K562 (cell line): ENCODE results near the gene CDC37. TPM values are rescaled to one million over a fixed set of nuclear protein-coding genes. Genes with fewer than 3 reads are reported as not detected.

Experiments used
- KLF6 ChIP-seq: fragments of 250-450 bp; sonication (Bioruptor Pico); IDR thresholded peaks from 2 replicates; pipeline ENCODE4 v1.4.0; 2020; ENCODE audit warnings: mild to moderate bottlenecking, moderate library complexity, borderline replicate concordance
- NCOA2 ChIP-seq, 2 experiments: fragments of 450-650 bp; IDR thresholded peaks; 2 replicates each; pipeline ENCODE4 v1.6.1; 2018; ENCODE audit warnings: mild to moderate bottlenecking in 2 of 2, moderate library complexity in 1 of 2; ENCODE audit not compliant: partially characterized antibody in 2 of 2
- SMAD1 ChIP-seq: fragments of 150-350 bp; IDR thresholded peaks from 2 replicates; pipeline ENCODE4 v1.6.1; 2014; ENCODE audit warnings: low read length, low read depth; ENCODE audit not compliant: partially characterized antibody
- SREBF1 ChIP-seq: fragments of 150-350 bp; IDR thresholded peaks from 2 replicates; pipeline ENCODE4 v1.6.1; 2014; ENCODE audit warnings: antibody characterized with exemption, low read depth, low read length, borderline replicate concordance
- TAF9B ChIP-seq: fragments of 450-650 bp; IDR thresholded peaks from 2 replicates; pipeline ENCODE4 v1.6.1; 2018; ENCODE audit warnings: mild to moderate bottlenecking; ENCODE audit not compliant: partially characterized antibody
- YY1 ChIP-seq, 3 experiments: IDR thresholded peaks; 2 replicates each; pipeline ENCODE4 v1.6.1; 2011; ENCODE audit warnings: low read length in 2 of 3, mild to moderate bottlenecking in 2 of 3, moderate library complexity in 2 of 3, borderline replicate concordance in 1 of 3, control low read depth in 1 of 3, low read depth in 1 of 3; ENCODE audit not compliant: insufficient read depth in 3 of 3, insufficient replicate concordance in 2 of 3, control insufficient read depth in 1 of 3, insufficient read length in 1 of 3; ENCODE audit errors: extremely low read depth in 1 of 3
- ZBED1 ChIP-seq: IDR thresholded peaks from 2 replicates; pipeline ENCODE4 v1.6.1; 2014
- ZNF507 ChIP-seq: conservative IDR thresholded peaks from 2 replicates; pipeline ENCODE4 v1.6.1; 2017; ENCODE audit warnings: missing genetic modification characterization, missing compliant biosample characterization
- polyA plus RNA-seq, 8 experiments: library from polyadenylated mRNA; depleted of rRNA in 4 of 8; stranded (reverse) in 5 of 8; unstranded in 3 of 8; fragments of >200 nt; fragmentation: Nextera tagmentation in 2 of 8; fragmentation: Illumina TruSeq in 1 of 8; extraction: Ambion mirVana in 2 of 8; extraction: Trizol in 1 of 8; gene quantifications; 2 replicates each; pipeline versions ENCODE4 v1.2.1 to v1.2.3, GENCODE V29; 2011 to 2014; ENCODE audit warnings: inconsistent platforms in 1 of 8, missing spikeins in 1 of 8
- total RNA-seq, 7 experiments: library from RNA; depleted of rRNA in 6 of 7; stranded (reverse); fragments of >200 nt in 6 of 7; fragmentation: Illumina TruSeq in 2 of 7; extraction: Trizol in 2 of 7; gene quantifications; 2 replicates each; pipeline versions ENCODE4 v1.2.1 to v1.2.3, GENCODE V29; 2011 to 2021; ENCODE audit warnings: low replicate concordance in 1 of 7
- TF ChIP-seq, protein P1 (sequence below): fragments of 250-450 bp; sonication (Bioruptor Pico); IDR thresholded peaks from 2 replicates; pipeline ENCODE4 v1.5.0; 2020; ENCODE audit warnings: mild to moderate bottlenecking, borderline replicate concordance
- TF ChIP-seq, protein P2 (sequence below): fragments of 450-650 bp; conservative IDR thresholded peaks from 2 replicates; pipeline ENCODE4 v1.6.1; 2016; ENCODE audit warnings: missing genetic modification characterization, low read depth, mild to moderate bottlenecking, missing compliant biosample characterization, moderate library complexity
- TF ChIP-seq, protein P3 (sequence below): fragments of 200-800 bp; sonication (Bioruptor generic); IDR thresholded peaks from 2 replicates; pipeline ENCODE4 v1.6.1; 2017; ENCODE audit warnings: missing genetic modification characterization, missing compliant biosample characterization
- TF ChIP-seq, protein P4 (sequence below): sonication (generic); formaldehyde crosslinking; IDR thresholded peaks from 2 replicates; pipeline ENCODE4 v1.8.0; 2022; ENCODE audit warnings: mild to moderate bottlenecking, missing genetic modification reagents
- TF ChIP-seq, protein P5 (sequence below): sonication (generic); formaldehyde crosslinking; IDR thresholded peaks from 2 replicates; pipeline ENCODE4 v1.8.0; 2022; ENCODE audit warnings: mild to moderate bottlenecking, missing genetic modification reagents, borderline replicate concordance

The CDC37 gene
- total and polyA plus RNA-seq, 9 of the 15 experiments (the other 6 are each of a cell fraction or from before 2014, with no cell fraction given), result 6.6 to 538 (median 227) TPM

DNA sequence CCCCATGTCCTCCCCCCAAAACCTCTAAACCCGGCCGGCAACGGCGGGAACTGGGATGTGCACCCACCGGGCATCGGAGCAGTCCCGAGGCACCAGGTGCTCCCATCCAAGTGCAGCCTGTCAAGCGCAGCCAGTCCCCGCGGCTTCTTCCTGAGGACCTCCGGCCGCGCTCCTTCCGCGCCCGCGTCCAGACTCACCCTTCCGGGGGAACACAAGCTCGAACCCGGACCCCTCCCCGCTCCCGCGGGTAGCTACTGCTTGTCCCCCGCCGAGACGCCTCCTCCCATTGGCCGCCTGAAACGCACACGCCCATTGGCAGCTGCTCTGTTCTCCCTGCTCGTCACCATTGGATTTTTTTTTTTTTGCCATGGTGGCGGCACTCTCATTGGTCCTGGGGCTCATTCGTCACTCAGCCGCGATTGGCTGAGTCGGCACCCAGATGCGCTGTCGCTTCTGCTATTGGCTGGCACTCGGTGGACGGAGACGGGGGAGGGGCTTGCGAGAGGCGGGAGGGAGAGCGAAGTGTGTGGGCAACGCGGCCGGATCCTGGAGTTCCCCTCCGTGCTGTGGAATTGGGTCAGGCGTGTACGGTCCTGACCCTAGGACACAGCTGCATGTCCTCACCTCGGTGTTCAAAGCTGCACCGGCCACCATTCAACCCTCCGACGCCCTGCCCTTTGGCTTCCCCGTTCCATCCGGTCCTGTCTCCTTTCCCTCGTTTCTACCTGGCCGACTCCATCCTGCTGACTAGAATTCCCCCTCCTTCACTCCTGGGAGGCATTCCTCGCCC lies 22.8 kb downstream of the CDC37 start, which contains the start of gene TYK2 (continued):
- TF ChIP-seq, protein P1, sequence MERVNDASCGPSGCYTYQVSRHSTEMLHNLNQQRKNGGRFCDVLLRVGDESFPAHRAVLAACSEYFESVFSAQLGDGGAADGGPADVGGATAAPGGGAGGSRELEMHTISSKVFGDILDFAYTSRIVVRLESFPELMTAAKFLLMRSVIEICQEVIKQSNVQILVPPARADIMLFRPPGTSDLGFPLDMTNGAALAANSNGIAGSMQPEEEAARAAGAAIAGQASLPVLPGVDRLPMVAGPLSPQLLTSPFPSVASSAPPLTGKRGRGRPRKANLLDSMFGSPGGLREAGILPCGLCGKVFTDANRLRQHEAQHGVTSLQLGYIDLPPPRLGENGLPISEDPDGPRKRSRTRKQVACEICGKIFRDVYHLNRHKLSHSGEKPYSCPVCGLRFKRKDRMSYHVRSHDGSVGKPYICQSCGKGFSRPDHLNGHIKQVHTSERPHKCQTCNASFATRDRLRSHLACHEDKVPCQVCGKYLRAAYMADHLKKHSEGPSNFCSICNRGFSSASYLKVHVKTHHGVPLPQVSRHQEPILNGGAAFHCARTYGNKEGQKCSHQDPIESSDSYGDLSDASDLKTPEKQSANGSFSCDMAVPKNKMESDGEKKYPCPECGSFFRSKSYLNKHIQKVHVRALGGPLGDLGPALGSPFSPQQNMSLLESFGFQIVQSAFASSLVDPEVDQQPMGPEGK, result no peak
- TF ChIP-seq SMAD1, result peak; percentile 14
- TF ChIP-seq, protein P2, sequence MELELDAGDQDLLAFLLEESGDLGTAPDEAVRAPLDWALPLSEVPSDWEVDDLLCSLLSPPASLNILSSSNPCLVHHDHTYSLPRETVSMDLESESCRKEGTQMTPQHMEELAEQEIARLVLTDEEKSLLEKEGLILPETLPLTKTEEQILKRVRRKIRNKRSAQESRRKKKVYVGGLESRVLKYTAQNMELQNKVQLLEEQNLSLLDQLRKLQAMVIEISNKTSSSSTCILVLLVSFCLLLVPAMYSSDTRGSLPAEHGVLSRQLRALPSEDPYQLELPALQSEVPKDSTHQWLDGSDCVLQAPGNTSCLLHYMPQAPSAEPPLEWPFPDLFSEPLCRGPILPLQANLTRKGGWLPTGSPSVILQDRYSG (tag), result no peak
- TF ChIP-seq, protein P3, sequence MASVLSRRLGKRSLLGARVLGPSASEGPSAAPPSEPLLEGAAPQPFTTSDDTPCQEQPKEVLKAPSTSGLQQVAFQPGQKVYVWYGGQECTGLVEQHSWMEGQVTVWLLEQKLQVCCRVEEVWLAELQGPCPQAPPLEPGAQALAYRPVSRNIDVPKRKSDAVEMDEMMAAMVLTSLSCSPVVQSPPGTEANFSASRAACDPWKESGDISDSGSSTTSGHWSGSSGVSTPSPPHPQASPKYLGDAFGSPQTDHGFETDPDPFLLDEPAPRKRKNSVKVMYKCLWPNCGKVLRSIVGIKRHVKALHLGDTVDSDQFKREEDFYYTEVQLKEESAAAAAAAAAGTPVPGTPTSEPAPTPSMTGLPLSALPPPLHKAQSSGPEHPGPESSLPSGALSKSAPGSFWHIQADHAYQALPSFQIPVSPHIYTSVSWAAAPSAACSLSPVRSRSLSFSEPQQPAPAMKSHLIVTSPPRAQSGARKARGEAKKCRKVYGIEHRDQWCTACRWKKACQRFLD, result peak; percentile 72; the same call in 1 of the 2 replicates
- TF ChIP-seq, protein P4, sequence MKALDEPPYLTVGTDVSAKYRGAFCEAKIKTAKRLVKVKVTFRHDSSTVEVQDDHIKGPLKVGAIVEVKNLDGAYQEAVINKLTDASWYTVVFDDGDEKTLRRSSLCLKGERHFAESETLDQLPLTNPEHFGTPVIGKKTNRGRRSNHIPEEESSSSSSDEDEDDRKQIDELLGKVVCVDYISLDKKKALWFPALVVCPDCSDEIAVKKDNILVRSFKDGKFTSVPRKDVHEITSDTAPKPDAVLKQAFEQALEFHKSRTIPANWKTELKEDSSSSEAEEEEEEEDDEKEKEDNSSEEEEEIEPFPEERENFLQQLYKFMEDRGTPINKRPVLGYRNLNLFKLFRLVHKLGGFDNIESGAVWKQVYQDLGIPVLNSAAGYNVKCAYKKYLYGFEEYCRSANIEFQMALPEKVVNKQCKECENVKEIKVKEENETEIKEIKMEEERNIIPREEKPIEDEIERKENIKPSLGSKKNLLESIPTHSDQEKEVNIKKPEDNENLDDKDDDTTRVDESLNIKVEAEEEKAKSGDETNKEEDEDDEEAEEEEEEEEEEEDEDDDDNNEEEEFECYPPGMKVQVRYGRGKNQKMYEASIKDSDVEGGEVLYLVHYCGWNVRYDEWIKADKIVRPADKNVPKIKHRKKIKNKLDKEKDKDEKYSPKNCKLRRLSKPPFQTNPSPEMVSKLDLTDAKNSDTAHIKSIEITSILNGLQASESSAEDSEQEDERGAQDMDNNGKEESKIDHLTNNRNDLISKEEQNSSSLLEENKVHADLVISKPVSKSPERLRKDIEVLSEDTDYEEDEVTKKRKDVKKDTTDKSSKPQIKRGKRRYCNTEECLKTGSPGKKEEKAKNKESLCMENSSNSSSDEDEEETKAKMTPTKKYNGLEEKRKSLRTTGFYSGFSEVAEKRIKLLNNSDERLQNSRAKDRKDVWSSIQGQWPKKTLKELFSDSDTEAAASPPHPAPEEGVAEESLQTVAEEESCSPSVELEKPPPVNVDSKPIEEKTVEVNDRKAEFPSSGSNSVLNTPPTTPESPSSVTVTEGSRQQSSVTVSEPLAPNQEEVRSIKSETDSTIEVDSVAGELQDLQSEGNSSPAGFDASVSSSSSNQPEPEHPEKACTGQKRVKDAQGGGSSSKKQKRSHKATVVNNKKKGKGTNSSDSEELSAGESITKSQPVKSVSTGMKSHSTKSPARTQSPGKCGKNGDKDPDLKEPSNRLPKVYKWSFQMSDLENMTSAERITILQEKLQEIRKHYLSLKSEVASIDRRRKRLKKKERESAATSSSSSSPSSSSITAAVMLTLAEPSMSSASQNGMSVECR (CRISPR knock-in tag), result no peak; the same call in none of the 2 replicates
- no peak for TF ChIP-seq NCOA2 (IDR thresholded peaks at IDR 0.05; ENCODE audit: partially characterized antibody in 2 of 2)
- TF ChIP-seq SREBF1, result no peak
- 0 out of 2 replicates have a peak, but pooled peaks have one; percentile 49 for TF ChIP-seq ZBED1
- peak; percentile 62 for TF ChIP-seq TAF9B
- TF ChIP-seq, protein P5, sequence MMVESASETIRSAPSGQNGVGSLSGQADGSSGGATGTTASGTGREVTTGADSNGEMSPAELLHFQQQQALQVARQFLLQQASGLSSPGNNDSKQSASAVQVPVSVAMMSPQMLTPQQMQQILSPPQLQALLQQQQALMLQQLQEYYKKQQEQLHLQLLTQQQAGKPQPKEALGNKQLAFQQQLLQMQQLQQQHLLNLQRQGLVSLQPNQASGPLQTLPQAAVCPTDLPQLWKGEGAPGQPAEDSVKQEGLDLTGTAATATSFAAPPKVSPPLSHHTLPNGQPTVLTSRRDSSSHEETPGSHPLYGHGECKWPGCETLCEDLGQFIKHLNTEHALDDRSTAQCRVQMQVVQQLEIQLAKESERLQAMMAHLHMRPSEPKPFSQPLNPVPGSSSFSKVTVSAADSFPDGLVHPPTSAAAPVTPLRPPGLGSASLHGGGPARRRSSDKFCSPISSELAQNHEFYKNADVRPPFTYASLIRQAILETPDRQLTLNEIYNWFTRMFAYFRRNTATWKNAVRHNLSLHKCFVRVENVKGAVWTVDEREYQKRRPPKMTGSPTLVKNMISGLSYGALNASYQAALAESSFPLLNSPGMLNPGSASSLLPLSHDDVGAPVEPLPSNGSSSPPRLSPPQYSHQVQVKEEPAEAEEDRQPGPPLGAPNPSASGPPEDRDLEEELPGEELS (CRISPR knock-in tag), result peak; percentile 71; the same call in 1 of the 2 replicates
- no peak for TF ChIP-seq ZNF507 (tag)
- no peak for TF ChIP-seq KLF6 (CRISPR knock-in tag)
- peak in 2 of 3 experiments; percentile 8 to 33 for TF ChIP-seq YY1 (IDR thresholded peaks at IDR 0.05; ENCODE audit: borderline replicate concordance in 1 of 3, control insufficient read depth in 1 of 3, extremely low read depth in 1 of 3, insufficient read depth in 3 of 3, insufficient read length in 1 of 3, insufficient replicate concordance in 2 of 3, low read depth in 1 of 3, low read length in 2 of 3)
